Measurements from ENCODE around the gene IGF2R.
"Not testable (repeated sequence)": the region's sequence is repeated elsewhere in the genome, so short reads cannot be mapped to it uniquely, and the experiment has no call there.

Gene IGF2R

DNA sequence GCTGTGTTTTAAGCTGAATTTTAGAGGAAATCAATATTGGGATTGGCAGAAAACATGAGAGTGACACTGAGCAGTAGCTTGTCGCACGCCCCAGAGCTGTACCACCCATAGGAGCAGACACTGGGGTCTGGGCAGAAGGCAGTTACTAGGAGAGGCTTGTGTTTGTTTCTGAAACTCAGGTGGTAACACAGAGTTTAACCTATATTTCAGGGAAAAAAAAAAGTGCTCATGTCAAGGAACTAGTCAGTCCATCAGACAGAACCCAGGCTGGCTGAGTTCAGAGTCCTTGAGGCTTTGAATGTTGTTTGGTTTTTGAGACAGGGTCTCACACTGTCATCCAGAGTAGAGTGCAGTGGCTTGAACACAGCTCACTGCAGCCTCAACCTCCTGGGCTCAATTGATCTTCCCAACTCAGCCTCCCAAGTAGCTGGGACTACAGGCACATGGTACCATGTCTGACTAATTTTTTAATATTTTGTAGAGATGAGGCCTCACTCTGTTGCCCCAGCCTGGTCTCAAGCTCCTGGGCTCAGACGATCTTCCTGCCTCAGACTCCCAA lies 159.3 kb downstream of the IGF2R start:
- no peak for DNase-seq

DNA sequence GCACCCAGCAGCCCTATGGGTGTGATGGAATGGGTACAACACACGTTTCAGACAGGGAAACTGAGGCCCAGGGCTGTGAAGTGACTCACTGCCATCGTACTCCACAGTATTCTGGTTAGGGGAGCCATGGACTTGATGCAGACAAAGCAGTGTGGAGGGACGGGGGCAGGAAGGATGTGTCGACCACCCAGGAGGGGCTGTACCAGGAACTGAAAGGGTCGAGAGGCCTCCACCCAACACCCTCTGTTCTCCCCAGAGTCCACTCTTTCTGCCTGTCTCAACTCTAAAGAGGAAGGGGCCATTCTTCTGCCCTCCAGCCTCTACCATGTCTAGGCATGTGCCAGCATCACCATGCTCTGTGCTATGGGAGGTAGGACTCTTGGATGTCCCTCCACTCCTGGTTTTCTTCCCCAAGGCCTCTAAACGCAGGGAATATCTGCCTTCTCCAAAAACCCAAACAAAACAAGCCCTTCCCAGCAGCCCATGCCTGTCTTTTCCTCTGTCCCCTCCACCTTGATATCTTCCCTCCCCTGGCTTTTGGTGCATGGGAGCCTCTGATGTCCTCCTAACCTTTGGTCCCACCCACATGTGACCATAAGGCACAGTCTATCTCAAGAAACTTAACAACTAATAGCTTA lies 160.1 kb downstream of the IGF2R start:
- DNase-seq, result no peak

DNA sequence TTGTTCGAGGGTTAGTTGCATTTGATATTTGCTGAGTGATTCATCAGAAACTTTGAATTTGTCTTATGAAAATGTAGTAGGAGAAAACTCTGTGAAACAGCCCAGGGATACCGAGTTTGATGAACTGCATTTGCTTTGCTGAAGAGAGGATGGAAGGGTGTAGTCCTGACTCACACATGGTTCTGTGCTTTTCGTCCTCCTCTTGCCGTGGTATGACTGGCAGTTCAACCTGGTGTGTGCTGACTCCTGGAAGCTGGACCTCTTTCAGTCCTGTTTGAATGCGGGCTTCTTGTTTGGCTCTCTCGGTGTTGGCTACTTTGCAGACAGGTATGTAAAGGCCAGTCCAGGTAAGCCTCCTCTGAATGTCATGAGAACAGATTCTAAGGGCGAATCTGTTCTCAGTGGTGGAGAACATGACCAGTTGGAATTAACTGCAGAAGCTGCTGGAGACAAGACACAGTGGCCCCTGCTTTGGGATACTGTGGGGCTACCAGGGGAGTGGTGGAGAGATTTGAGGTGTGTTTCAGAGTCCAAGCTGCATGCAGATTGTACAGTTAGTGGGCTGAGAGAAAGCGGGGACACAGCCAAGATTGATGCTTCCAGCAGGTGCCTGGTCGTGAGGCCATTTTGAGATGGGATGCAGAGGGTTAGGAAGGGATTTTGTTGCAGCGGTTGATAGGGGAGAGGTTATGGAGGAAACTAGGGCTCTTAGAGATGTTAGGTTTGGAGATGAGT lies 161.2 kb downstream of the IGF2R start:
- DNase-seq, result no peak

DNA sequence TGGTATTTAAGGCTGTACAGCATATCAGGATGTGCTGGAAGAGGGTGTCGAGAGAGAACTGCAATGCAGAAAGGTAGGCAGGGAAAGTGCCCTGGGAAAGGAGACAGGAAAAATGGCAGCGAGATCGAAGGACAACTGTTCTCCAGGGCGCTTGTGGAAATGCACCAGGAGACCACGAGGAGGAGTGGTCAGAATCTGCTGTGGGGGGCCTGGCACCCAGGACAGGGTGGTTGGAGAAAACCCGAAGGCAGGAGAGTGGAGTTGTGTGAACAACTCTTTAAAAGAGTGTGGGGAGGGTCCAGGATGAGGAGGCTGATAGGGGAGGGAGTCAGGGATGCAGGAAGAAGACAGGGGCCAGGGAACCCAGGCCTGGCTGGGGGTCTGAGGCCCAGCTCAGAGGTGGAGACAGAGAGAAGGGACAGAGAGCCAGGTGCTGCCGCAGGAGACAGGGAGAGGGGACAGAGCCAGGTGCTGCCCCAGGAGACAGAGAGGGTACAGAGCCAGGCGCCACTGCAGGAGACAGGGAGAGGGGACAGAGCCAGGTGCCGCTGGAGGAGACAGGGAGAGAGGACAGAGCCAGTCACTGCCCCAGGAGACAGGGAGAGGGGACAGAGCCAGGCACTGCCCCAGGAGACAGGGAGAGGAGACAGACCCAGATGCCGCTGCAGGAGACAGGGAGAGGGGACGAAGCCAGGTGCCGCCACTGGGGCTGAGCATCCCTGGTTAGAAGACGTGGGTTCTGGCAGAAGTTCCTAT lies 162.0 kb downstream of the IGF2R start:
- DNase-seq, result no peak

DNA sequence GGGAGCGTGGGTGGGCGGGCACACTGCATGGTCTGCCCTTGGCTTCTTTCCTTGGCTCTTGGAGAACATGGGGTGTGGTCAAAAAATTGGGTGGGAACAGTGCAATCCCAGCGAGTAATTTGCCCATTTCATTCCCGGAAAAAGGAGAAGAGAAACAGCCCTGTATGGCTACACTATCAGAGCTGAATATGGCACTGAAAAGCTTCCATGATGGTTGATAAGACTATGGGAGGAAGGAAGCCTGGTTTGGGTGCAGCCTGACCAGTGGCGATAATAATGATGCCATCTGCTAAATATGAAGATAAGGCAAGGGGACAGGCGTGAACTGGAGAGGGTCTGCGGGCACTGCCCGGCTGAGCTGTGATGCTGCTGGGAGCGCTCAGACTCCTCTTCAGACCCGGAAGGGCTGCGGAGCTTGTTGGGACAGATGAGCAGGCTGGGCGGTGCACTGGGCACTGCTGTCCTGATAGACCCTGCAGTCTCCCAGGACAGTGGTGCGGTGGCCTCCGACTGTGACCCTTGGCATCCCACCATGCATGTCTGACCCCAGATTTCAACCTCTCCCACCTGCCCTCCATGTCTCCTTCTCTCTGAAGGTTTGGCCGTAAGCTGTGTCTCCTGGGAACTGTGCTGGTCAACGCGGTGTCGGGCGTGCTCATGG lies 162.9 kb downstream of the IGF2R start:
- DNase-seq, result no peak

DNA sequence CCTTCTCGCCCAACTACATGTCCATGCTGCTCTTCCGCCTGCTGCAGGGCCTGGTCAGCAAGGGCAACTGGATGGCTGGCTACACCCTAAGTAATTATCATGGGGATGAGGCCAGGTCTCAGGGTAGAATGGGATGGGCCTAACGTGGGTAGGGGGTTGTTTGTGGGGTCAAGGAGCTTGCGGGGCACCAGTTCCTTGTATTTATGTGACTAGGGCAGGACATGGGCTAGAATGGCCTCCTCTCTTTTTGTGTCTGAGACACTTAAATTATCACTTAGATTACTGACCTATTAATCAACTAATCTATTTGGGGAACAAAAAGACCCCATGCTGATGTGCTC lies 163.4 kb downstream of the IGF2R start:
- no peak for DNase-seq

DNA sequence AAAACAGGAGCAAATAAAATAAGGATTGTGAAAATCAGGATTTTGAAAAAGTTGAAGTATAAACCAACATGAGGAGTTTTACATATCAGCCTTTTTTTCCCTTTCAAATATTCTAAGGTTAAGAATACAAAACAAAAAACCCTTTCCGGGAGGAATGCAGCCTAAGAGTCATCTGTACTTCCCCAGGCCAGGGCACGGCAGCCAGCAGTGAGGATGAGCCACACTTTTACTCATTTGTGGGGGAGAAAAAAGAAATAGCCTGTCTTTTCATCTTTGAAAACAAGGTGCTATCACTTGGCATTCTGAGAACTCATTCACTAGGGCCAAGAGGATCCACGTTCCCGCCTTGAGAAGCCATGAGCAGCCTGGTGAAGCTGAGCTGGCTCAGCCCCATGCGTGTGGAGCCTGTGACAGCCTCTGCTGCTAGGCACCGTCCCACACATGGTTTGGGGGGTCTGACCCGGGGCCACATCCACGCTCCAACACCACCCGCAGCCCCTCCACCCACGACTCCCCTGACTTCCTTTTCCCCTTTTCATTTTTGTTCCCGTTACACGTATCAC lies 164.0 kb downstream of the IGF2R start:
- no peak for DNase-seq

DNA sequence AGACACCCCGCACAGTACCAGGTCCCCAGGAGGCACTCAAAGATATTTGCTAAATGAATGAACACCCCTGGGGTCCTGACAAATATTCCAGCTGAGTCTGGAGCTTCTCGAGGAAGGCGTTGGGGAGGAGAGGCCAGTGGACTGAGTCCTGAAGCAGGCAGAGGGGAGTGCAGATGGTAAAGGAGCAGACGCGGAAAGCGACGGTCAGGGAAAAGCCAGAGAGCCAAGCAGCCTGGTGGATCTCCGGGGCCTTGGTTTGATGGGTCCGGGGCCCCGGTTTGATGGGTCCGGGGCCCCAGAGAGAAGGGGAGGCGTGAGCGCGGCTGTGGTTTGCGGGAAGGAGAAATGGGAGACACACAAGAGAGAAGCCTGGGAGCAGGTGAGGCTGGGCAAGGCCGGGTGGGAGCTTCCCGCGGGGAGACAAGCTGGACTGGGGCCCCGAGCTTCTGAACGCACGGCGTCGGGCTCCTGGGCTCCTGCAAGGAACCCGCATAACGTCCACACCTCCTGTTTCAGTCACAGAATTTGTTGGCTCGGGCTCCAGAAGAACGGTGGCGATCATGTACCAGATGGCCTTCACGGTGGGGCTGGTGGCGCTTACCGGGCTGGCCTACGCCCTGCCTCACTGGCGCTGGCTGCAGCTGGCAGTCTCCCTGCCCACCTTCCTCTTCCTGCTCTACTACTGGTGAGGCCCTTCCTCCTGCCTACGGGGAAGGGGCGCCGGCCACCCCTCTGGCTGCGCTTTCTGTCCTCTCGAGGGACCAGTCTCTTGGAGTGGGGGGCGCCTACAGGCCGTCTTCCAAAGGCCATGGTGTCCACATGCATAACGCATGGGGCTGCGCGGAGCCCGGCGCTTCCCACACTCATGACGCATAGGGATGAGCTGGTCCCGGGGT lies 164.8 kb downstream of the IGF2R start:
- no peak for DNase-seq

DNA sequence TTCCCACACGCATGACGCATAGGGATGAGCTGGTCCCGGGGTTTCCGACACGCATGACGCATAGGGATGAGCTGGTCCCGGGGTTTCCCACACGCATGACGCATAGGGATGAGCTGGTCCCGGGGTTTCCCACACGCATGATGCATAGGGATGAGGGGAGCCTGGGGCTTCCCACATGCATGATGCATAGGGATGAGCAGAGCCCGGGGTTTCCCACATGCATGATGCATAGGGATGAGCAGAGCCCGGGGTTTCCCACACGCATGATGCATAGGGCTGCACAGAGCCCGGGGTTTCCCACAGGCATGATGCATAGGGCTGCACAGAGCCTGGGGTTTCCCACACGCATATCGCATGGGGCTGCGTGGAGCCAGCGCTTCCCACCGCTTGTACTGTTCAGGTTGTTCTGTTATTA lies 165.5 kb downstream of the IGF2R start:
- DNase-seq, result not testable (repeated sequence)

DNA sequence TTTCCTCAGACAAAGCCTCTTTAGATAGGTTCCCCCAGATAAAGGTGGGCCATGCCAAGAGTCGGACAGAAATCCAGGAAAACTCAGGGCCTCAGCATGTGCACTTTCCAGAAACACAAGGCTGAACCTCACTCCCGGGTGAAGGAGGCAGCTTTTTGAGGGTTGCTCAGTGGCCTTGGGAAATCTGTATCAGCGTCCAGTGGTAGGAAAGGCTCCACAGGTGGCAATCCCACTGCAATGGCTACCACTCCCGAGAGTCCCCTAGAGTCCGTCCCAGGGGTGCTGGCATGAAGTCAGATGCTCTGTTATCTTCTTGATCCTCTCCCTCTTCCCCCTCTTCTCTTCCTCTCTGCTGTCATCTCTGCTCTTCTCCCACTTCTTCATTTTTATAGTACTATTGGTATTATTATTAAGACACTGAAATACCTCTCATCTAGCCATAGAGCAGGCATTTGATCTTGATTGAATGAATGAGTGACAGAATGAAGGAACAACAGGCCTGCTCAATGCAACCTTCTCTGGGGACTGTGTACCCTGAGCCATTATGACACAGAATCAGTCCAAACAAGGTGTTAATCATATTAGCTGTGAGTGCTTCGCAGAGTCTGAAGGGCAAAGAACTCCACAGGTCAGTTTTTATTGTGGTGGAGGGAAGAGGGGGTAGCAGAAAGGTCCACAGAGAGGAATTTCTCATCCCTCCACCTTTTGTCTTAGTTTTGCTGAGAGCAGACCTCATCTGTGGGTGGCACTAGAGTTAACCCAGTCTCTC lies 166.1 kb downstream of the IGF2R start:
- DNase-seq, result no peak

DNA sequence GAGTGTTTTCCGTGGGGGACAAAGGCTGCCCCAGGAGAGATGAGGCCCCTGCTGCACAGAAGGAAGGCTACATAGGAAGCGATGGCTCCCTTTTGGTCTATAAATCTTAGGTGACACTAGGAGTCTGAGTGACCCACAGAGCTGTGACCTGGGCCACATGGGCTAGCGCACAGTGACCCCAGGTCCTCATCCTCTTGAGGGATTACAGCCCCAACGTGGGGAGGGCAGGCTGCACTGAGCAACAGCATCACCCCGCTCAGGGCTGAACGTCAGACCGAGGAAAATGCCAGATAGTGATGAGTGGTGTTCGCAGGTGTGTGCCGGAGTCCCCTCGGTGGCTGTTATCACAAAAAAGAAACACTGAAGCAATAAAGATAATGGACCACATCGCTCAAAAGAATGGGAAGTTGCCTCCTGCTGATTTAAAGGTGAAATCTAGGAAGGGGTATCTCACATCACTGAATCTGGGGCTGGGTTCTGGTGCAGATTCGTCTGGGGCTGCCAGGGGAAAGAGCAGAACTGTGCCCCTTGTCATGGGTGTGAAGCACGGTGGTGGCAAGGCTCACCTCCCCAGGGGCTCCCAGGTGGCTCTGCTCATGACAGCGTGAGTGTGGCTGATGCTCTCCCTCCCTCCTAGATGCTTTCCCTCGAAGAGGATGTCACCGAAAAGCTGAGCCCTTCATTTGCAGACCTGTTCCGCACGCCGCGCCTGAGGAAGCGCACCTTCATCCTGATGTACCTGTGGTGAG lies 167.2 kb downstream of the IGF2R start:
- no peak for DNase-seq

DNA sequence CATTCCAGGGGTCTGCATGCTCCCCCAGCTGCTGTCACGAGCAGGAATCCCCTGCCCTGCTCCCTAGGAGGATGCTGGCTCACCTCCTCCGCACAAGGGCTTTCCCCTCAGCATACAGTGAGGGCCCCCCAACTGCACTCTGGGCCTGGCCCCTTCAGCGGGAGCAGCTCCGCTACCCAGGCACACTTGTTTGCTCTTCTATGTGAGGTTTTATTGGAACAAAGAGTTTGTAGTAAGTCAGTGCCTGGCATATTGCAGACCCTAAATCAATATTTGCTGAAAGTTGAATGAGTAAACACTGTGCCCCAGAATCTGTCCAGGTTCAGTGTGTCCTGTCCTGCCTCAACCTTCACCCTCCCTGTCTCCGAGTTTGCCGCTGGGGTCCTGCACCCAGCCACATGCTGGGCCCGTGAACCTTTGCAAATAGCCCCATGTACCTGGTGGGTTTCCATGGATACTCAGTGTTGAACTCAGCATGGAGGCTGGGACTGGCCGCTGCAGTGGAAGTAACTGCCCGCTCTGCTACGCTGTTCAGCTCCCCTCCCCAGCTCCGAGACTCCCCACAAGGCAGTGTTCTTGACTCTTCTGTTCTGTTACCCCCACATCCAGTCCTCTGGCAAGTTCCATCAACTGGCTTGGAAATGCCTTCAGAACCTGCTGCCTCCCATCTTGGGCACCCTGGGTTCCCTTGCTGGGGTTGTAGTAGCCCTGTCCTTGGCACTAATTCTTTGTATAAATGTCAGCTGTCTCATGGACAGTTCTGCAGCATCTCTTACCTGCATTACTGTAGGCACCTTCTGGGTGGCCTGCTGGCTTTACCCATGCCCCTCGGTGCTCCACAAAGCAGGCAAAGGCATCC lies 168.5 kb downstream of the IGF2R start:
- no peak for DNase-seq

DNA sequence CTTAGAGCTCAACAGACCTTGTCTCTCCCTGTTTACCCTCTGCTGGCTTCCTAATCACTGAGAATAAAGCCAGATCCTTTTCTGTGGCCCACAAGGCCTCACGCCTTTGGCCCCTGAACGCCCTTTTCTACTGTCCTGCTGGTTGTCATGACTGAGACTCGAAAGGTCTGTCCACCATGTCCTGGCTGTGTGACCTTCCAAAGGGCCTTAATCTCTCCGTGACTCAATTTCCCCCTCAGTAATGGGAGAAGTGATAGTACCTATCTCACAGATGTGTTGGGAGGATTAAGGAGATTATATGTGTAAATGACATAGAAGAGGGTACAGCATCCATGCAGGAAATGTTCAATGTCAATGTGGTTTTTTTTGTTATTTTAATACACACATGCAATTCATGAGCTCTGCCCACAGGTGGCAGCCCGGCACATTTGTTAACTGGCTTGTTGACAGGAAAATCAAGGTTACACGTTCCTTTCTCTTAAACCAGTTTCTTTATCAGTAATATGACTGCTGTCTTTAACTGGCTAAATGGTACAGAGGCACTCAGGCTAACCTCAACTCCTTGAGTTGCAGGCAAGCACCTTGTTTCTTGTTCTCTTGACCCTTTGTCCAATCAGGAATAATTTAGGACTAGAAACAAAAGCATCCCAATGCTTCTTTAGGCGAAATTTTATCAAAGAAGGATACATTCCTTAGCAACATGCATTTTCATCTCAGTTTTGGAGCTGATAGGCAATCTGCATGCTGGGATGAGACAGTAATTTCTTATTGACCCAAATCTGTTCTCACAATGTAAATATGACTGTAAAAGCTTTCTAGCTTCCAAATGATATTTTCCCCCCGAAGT lies 169.3 kb downstream of the IGF2R start:
- DNase-seq, result no peak

DNA sequence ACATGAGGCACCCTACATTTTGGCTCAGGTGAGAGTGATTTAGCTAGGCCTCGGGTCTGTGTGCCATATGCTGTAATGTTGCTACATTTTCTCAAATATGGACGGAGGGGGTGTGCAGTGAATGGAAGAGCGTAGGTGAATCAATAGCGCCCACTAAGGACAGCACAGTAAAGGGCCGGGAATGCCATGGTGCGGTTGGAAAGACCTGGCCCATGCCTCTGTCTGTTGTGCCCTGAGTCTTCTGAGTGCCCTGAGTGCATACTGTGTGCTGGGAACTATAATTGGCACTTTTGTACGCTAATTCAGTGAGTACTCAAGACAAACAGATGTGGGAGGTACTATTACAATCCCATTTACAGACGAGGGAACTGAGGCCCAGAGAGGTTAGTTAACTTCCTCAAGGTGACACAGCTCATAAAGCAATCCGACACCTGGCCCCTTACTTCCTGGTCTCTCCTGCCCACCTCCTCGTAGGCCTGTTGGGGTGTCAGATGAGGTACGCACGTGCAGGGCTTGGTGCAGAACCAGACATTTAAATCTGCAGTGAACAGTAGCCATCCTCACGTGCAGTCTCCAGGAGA lies 170.0 kb downstream of the IGF2R start:
- DNase-seq, result no peak

DNA sequence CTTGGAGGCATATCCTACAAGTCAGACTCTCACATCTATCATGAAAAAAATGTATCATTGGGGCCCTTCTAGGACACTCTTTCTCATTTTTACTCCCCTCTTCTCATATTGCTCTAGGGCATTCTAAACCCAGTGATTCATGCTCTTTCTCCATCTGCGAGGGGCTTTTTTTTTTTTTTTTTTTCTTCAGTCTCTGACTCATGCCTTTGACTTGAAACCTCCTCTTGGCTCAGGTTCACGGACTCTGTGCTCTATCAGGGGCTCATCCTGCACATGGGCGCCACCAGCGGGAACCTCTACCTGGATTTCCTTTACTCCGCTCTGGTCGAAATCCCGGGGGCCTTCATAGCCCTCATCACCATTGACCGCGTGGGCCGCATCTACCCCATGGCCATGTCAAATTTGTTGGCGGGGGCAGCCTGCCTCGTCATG lies 170.6 kb downstream of the IGF2R start:
- DNase-seq, result no peak

DNA sequence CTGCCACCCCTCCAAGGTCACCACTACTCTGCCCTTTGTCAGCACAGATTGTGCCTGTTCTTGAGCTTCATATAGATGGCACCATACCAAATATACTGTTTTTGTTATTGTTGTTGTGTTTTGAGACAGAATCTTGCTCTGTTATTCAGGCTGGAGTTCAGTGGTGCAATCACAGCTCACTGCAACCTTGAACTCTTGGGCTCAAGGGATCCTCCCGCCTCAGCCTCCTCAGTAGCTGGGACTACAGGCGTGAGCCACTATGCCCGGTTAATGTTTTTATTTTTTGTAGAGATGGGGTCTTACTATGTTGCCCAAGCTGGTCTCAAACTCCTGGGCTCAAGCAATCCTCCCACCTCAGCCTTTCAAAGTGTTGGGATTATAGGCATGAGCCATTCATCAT lies 171.6 kb downstream of the IGF2R start:
- not testable (repeated sequence) for DNase-seq

DNA sequence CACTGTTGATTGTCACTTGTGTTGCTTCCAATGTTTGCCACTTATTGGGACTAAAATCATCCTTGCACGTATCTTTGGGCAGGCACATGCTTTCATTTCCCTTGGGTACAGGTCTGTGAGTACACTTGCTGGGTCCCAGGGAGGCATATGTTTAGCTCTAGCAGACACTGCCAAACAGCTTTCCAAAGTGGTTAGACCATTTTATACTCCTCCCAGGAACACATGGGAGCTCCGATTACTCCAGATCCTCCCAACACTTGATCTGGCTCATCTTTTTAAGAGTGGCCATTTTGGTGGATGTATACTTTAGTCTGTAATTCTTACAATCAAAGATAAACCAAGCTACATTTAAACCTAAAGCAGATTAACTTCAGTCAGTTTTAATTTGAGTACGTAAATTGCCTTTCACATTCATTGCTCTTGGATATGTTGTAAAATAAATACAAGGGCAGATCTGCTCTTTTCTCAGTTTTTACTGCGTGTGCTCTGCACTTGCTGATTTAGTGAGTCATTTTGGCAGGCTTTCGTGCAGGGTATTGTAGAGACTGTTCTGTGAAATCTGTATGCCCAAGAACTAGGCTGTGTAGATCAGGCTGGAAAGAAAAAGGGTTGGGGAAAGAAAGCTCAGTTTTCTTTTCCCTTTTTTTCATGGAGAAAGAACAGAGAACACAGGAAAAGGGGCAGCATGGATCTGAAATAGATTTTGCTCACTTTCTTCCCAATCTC lies 172.3 kb downstream of the IGF2R start:
- no peak for DNase-seq

All from GOT3 (cell line).